Measurements from ENCODE around the gene C13orf46.
"Not testable (repeated sequence)": the region's sequence is repeated elsewhere in the genome, so short reads cannot be mapped to it uniquely, and the experiment has no call there.

Gene C13orf46

GRCh38 chr13:113995051-113995601 lies 21.2 kb upstream of the C13orf46 start:
- no peak overlapping the region for H3K4me3 ChIP-seq (ENCODE audit: low read depth, low read length)

GRCh38 chr13:113992276-113993005 lies 18.6 kb upstream of the C13orf46 start:
- H3K4me3 ChIP-seq (ENCODE audit: low read depth, low read length), result no peak overlapping the region

- no peak overlapping the region for H3K4me3 ChIP-seq (ENCODE audit: low read depth, low read length)
Measured at GRCh38 chr13:113991676-113992179, 17.9 kb upstream of the C13orf46 start.

GRCh38 chr13:113991191-113991669 lies 17.4 kb upstream of the C13orf46 start:
- H3K4me3 ChIP-seq (ENCODE audit: low read depth, low read length), result no peak overlapping the region

GRCh38 chr13:113990321-113990837 lies 16.5 kb upstream of the C13orf46 start:
- H3K4me3 ChIP-seq (ENCODE audit: low read depth, low read length), result no peak overlapping the region

- no peak overlapping the region for H3K4me3 ChIP-seq (ENCODE audit: low read depth, low read length)
Measured at GRCh38 chr13:113989585-113990300, 15.9 kb upstream of the C13orf46 start.

- H3K4me3 ChIP-seq (ENCODE audit: low read depth, low read length), result not testable (repeated sequence)
Measured at GRCh38 chr13:113988859-113989258, 15.0 kb upstream of the C13orf46 start.

GRCh38 chr13:113982296-113982661 lies 8.4 kb upstream of the C13orf46 start:
- no peak overlapping the region for H3K4me3 ChIP-seq (ENCODE audit: low read depth, low read length)

- no peak overlapping the region for H3K4me3 ChIP-seq (ENCODE audit: low read depth, low read length)
Measured at GRCh38 chr13:113981611-113982295, 7.9 kb upstream of the C13orf46 start.

GRCh38 chr13:113981194-113981605 lies 7.3 kb upstream of the C13orf46 start:
- no peak overlapping the region for H3K4me3 ChIP-seq (ENCODE audit: low read depth, low read length)

GRCh38 chr13:113980489-113981064 lies 6.7 kb upstream of the C13orf46 start:
- no peak overlapping the region for H3K4me3 ChIP-seq (ENCODE audit: low read depth, low read length)

GRCh38 chr13:113979791-113980471 lies 6.1 kb upstream of the C13orf46 start:
- H3K4me3 ChIP-seq (ENCODE audit: low read depth, low read length), result no peak overlapping the region

- H3K4me3 ChIP-seq (ENCODE audit: low read depth, low read length), result no peak overlapping the region
Measured at GRCh38 chr13:113978741-113979481, 5.0 kb upstream of the C13orf46 start.

GRCh38 chr13:113977976-113978375 lies 4.1 kb upstream of the C13orf46 start:
- no peak overlapping the region for H3K4me3 ChIP-seq (ENCODE audit: low read depth, low read length)

GRCh38 chr13:113976711-113977684 lies 3.1 kb upstream of the C13orf46 start:
- no peak overlapping the region for H3K4me3 ChIP-seq (ENCODE audit: low read depth, low read length)

- no peak overlapping the region for H3K4me3 ChIP-seq (ENCODE audit: low read depth, low read length)
Measured at GRCh38 chr13:113975416-113975815, 1.5 kb upstream of the C13orf46 start.

GRCh38 chr13:113974304-113975281 lies 717 bp upstream of the C13orf46 start:
- no peak overlapping the region for H3K4me3 ChIP-seq (ENCODE audit: low read depth, low read length)
